ENCODE data around the gene DOK6. TPM values are rescaled to one million over a fixed set of nuclear protein-coding genes. Genes with fewer than 3 reads are reported as not detected.

DOK6 gene
- total and polyA plus RNA-seq, 10 of the 15 experiments (the other 5 are each of a cell fraction or from before 2014, with no cell fraction given), result 0.01 to 0.09 (median 0.04) TPM; not detected in 4

GRCh38 chr18:69680123-69680522 lies 279.4 kb downstream of the DOK6 start:
- in situ Hi-C loops (cut with MboI) (no loop called here), intact Hi-C loops (cut with micrococcal nuclease; ENCODE audit: unreplicated experiment) (no loop called here)
- H3K9me3 ChIP-seq (replicated peaks; ENCODE audit: control insufficient read depth, insufficient read depth, low read length), result no peaks in the 10 kb centered on the region
- ATAC-seq (no peak), FAIRE-seq (no peak), DNase-seq (ENCODE audit: low read depth, low spot score) (no peak)
- no peaks in the 10 kb centered on the region for H3K4me1 ChIP-seq (ENCODE audit: control insufficient read depth, insufficient read depth, low read length)
- H3K4me3 ChIP-seq, result no peak overlapping the region
- RAD21 ChIA-PET (ENCODE audit: unreplicated experiment), result interaction anchor here (1.2 kb wide), 1 partner anchor 345 kb away, joined by 3 read pairs; no protein-coding TSS in a partner anchor
- no peaks in the 10 kb centered on the region for H3K79me2 ChIP-seq (ENCODE audit: control insufficient read depth, insufficient read depth, low read length)
- H2AFZ ChIP-seq (ENCODE audit: control insufficient read depth, low read depth, low read length), result no peak overlapping the region
- H3K27ac ChIP-seq (ENCODE audit: control insufficient read depth, insufficient read depth), result no peak overlapping the region
- H3K36me3 ChIP-seq (ENCODE audit: control insufficient read depth in 2 of 2, insufficient read depth in 2 of 2, low read length in 1 of 2), result no peaks in the 10 kb centered on the region
- CTCF ChIA-PET, result no interaction called here
- BruUV-seq (replicated peaks), result no TSS peak
- H3K4me2 ChIP-seq (ENCODE audit: control insufficient read depth, insufficient read depth), result no peak overlapping the region
- WGBS (ENCODE audit: insufficient coverage, insufficient replicate concordance, low lambda C conversion rate, missing lambda C conversion rate), result 14% methylated on average over 4 of the region's 4 CpGs
- SMC1A ChIA-PET (ENCODE audit: uncharacterized antibody, unreplicated experiment), result interaction anchor here (0.6 to 1.2 kb wide), 3 partner anchors 12 to 43 kb away, joined by 3 to 4 read pairs (median 3); no protein-coding TSS in a partner anchor
- H3K27me3 ChIP-seq (replicated peaks in 1 of 2; ENCODE audit: control insufficient read depth in 2 of 2, insufficient read depth in 2 of 2, low read length in 1 of 2), result no peaks in the 10 kb centered on the region
- no peak overlapping the region for H3K9ac ChIP-seq (ENCODE audit: control insufficient read depth, insufficient read depth, low read length)
- POLR2A ChIA-PET, result no interaction called here
- no peaks in the 10 kb centered on the region for H4K20me1 ChIP-seq (ENCODE audit: control insufficient read depth, insufficient read depth)
- no peak for TF ChIP-seq CUX1 (IDR thresholded peaks at IDR 0.05; ENCODE audit: insufficient replicate concordance, low read depth, low read length)
- TF ChIP-seq BCLAF1 (IDR thresholded peaks at IDR 0.05), result no peak
- no peak for TF ChIP-seq RUNX3 (IDR thresholded peaks at IDR 0.05; ENCODE audit: low read length)
- no peak for TF ChIP-seq CHD1 (IDR thresholded peaks at IDR 0.05; ENCODE audit: low read depth, low read length)
- TF ChIP-seq CHD4 (IDR thresholded peaks at IDR 0.05), result no peak
- no peak for TF ChIP-seq TCF7 (IDR thresholded peaks at IDR 0.05; ENCODE audit: borderline replicate concordance)
- TF ChIP-seq EP300 (IDR thresholded peaks at IDR 0.05; ENCODE audit: borderline replicate concordance in 1 of 2, control insufficient read depth in 1 of 2, low read depth in 2 of 2, low read length in 2 of 2), result no peak
- TF ChIP-seq IRF3 (IDR thresholded peaks at IDR 0.05), result no peak
- TF ChIP-seq CBFB (IDR thresholded peaks at IDR 0.05; ENCODE audit: low read depth), result no peak
- TF ChIP-seq JUND (IDR thresholded peaks at IDR 0.05; ENCODE audit: low read depth, low read length), result no peak
- no peak for TF ChIP-seq POLR2AphosphoS5 (IDR thresholded peaks at IDR 0.05; ENCODE audit: low read length)
- TF ChIP-seq NR2C1 (IDR thresholded peaks at IDR 0.05), result no peak
